GM12874 (cell line): ENCODE measurements around the gene DNAJB7.

Experiments used
- TF ChIP-seq, protein P1 (sequence below): IDR thresholded peaks from 2 replicates; pipeline ENCODE4 v1.5.1; 2011; ENCODE audit warnings: low read depth, mild to moderate bottlenecking, control low read depth, low read length, moderate library complexity; ENCODE audit not compliant: insufficient read depth

DNAJB7 gene

DNA sequence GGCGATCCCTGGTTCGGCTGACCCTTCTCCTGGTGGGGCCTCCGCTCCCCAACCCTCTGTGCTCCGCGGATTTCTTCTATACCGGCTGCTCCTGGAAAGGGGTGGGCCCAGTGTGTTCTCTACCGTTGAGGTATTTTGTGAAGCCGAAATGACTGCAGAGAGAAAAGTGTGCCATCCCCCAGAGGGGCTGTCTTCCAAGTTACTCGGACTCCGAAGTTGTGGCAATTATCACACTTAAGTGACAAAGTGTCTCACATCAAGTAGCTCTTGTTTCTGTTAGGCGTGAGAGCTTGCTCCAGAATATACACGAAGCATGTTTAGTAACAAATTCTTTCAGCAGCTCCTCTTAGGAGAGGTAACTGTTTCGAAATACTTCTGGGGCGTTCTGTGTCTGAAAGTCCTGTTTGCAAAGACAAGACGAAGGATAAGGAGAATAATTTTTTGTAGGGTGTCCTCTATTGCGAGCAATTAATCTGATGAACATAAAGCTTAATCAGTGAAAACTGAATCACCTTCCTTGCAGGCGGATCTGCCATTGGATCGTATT lies 4.5 kb downstream of the DNAJB7 start:
- TF ChIP-seq, protein P1, sequence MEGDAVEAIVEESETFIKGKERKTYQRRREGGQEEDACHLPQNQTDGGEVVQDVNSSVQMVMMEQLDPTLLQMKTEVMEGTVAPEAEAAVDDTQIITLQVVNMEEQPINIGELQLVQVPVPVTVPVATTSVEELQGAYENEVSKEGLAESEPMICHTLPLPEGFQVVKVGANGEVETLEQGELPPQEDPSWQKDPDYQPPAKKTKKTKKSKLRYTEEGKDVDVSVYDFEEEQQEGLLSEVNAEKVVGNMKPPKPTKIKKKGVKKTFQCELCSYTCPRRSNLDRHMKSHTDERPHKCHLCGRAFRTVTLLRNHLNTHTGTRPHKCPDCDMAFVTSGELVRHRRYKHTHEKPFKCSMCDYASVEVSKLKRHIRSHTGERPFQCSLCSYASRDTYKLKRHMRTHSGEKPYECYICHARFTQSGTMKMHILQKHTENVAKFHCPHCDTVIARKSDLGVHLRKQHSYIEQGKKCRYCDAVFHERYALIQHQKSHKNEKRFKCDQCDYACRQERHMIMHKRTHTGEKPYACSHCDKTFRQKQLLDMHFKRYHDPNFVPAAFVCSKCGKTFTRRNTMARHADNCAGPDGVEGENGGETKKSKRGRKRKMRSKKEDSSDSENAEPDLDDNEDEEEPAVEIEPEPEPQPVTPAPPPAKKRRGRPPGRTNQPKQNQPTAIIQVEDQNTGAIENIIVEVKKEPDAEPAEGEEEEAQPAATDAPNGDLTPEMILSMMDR = no peak

DNA sequence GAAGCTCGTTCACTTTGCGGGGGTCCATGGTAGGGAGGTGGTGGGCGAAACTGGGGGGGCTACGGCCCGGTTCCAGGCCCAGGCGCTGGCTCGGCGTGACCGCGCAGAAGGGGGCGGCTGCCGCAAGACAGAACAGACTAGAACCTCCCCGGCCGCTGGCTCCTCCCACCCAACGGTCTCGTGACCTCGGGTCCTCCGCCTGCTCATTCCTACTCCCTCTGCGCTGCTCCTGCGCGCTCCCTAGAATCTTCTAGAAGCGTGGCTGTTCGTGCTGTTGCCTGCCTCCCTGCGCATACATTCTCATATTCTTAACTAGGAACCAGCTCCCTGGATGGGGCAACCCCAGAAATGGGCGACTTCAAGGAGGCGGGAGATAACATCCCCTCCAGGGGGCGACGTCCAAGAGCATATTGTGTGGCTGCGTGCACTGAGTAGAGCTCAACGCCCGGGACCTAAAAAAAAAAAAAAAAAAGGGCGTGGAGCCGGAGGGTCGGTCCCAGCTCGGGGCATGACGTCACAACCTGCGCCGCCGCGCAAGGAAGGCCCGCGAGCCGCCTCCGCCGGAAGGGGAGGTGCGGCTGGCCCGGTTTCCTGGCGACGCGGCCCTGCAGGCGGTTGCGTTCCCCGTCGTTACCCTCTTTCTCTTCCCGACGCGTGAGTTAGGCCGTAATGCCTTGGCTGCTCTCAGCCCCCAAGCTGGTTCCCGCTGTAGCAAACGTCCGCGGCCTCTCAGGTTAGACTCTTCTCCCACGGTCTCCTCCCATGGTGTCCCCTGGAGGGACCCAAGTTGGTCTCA lies 5.2 kb downstream of the DNAJB7 start, which contains the start of the genes ST13 and XPNPEP3:
Gene ST13 (minus strand): TSS at position 127 of the 796 bp plus-strand sequence. CDS start 99 bp downstream, at position 28.
Gene XPNPEP3 (plus strand): TSS at position 636 of the 796 bp plus-strand sequence. CDS start 34 bp downstream, at position 670.
- TF ChIP-seq, protein P1 = 0 out of 2 replicates have a peak, but pooled peaks have one; percentile 13

DNA sequence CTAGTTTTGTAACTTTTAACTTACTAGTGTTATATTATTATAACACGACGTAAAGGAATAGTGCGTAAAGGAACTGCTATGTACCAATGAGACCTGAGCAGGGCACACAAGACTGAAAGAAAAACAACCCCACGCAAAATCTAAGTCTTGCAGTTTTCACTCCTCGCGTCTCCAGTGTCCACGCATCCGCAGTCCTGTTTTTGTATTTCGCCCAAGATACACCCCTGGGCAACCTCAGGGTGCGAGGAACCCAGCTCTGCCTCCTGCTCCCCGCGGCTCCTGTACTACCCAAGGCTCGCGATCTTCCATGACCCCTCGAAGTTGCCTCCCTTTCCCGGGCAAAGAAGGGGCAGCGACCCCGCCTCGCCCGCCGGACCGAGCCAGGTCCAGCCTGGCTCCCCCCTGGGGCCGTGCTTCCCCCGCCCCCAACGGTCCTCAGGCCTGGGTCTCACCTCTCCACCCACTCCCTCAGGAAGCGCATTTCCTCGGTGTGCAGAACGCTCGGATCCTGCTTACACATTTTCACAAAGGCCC lies 5.9 kb downstream of the DNAJB7 start:
- TF ChIP-seq, protein P1 = no peak

DNA sequence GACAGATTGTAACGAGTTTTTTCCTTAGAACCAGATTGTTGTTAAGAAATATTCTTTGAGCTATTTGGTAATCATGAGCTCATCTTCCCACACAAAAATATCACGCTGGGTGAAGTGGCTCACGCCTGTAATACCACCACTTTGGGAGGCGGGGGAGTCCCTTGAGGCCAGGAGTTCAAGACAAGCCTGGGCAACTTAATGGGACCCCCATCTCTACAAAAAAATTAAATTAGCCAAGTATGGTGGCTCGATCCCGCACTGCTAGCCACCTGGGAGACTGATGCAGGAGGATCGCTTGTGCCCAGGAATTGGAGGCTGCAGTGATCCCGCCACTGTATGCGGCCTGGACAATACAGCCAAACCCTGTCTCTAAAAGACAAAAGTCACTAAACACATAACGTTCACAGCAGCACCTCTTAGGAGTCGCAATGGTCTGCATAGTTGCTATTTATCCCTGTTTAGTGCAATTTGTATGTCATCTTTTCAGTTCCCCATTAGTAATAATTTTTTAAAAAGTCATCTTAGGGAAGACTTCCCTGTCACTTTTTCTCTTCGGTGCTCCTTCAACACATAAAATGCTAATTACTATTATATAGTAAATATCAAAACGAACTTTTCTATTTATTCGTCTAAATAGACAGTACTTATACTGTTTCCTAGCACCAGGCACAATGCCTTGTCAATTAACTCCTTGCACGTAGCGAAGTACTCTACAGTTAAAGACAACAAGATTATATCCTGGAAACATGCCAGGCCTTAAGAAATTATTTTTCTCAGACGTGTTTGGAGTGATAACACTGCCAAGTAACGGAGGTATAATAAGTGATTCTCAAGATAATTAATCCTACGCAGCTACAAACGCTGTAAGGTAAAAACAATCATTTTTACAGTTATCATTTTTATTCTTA lies 6.6 kb downstream of the DNAJB7 start:
- TF ChIP-seq, protein P1 = no peak

DNA sequence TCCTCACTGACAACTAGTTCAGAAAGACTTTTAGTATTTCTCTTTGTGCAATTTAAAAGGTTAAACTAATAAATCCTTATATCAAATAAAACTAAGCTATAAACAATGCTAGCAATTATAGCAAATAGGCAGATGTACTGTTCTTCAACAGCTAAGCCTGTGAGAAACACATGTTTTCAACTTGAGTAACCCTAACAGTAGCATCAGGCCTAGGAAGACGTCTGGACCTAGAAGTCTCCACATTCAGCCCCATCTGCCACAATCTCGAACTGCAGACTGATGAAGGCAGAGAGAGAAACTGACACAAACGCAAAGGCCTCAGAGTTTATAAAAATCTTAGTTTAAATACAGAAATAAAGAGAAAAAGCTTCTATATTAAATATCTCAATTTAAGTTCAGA lies 8.0 kb downstream of the DNAJB7 start:
- TF ChIP-seq, protein P1 = no peak

DNA sequence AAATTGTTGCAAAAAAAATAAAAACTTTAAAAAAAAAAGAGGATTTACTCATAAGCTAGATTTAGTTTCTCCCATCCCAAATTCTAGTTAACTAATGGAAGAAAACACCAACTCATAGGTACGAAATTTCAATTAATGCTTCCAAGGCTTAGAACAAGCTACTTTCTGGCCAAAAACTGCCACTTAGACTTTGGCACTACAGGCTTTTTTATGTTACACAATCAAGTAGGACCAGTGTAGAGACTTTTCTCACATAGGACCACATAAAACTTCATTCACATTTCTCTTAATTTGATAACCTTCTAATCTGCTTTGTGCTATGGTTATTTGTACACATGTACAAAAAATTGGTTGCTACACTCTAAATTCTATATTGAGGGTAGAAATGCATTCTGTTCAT lies 8.6 kb downstream of the DNAJB7 start:
- TF ChIP-seq, protein P1 = no peak

DNA sequence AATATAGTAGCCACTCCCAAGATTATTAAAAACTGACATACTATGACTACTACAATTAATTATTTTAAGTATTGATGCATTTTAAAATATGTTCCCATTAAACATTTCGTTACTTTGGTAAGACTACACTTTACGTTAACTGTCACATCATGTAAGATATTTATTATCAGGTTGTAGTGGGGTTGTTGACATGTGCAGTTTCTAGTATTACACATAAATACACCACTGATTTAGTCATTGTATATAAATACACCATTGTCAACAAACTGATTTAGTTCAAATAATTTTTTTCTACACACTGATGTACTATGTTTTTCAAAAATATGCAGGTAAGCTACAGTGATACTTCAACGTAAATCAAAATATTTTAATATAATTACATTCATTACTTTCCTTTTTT lies 17.0 kb downstream of the DNAJB7 start:
- TF ChIP-seq, protein P1 = no peak
